ENCODE measurements around the gene LUZP4.

DNA sequence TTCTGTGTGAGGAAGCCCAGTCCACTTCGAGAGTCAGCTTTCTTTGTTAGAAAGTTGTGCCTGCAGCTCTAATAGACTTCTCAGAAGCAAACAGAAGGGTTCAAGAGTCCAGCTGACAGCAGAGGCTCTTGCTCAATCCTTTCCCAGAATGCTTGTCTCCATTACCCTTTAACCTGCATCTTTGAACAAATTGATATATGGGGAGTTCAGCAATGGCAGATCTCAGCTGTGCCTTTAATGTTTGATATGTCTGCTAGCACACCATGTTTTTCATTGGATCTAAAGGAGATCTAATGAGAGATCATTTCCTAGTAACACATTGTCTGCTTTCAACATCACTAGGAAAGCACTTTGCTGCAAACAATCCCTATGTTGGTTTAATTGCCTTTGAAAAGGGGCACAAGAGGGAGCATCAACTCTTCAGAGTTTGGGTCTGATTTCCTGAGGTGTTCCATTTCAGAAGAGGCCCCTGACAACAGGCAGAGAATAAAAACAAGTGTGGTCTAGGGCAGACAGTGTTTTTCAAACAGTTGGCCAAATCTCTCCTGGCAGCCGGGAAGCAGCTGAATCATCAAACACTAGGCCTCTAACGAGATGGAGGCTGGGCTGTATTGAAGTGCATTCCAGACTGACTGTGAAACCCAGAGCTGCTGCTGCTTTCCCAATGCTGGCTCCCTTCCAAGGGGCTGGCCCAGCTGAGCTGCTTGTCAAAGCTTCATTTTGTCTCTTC is 55.5 kb downstream of the LUZP4 start:
- TF ChIP-seq, protein P1, sequence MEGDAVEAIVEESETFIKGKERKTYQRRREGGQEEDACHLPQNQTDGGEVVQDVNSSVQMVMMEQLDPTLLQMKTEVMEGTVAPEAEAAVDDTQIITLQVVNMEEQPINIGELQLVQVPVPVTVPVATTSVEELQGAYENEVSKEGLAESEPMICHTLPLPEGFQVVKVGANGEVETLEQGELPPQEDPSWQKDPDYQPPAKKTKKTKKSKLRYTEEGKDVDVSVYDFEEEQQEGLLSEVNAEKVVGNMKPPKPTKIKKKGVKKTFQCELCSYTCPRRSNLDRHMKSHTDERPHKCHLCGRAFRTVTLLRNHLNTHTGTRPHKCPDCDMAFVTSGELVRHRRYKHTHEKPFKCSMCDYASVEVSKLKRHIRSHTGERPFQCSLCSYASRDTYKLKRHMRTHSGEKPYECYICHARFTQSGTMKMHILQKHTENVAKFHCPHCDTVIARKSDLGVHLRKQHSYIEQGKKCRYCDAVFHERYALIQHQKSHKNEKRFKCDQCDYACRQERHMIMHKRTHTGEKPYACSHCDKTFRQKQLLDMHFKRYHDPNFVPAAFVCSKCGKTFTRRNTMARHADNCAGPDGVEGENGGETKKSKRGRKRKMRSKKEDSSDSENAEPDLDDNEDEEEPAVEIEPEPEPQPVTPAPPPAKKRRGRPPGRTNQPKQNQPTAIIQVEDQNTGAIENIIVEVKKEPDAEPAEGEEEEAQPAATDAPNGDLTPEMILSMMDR (IDR thresholded peaks at IDR 0.05), result no peak
- TF ChIP-seq POLR2A (IDR thresholded peaks at IDR 0.05), result no peak
